ENCODE data around the gene C1orf56.

Gene C1orf56

GRCh38 chr1:151026460-151026859, 21.1 kb upstream of the C1orf56 start:
- DNase-seq (ENCODE audit: low spot score): no peak

GRCh38 chr1:151032164-151032563, 15.4 kb upstream of the C1orf56 start:
- no peak for DNase-seq (ENCODE audit: low spot score)

GRCh38 chr1:151035167-151035566, 12.4 kb upstream of the C1orf56 start:
- no peak for DNase-seq (ENCODE audit: low spot score)

- no peak for DNase-seq (ENCODE audit: low spot score)
Measured at GRCh38 chr1:151036356-151036755, 11.2 kb upstream of the C1orf56 start, which contains the start of gene BNIPL. Gene BNIPL, plus strand, starts transcription at chr1:151036586. Its CDS starts 140 bp downstream, at chr1:151036726.

GRCh38 chr1:151037032-151037431, 10.5 kb upstream of the C1orf56 start:
- no peak for DNase-seq (ENCODE audit: low spot score)

GRCh38 chr1:151039521-151039920, 8.0 kb upstream of the C1orf56 start:
- DNase-seq (ENCODE audit: low spot score): no peak

- no peak for DNase-seq (ENCODE audit: low spot score)
Measured at GRCh38 chr1:151043163-151043562, 4.4 kb upstream of the C1orf56 start.

- peak; percentile 62 for DNase-seq (ENCODE audit: low spot score)
Measured at GRCh38 chr1:151047925-151048644, 534 bp downstream of the C1orf56 start.

GRCh38 chr1:151048645-151049032, 1.1 kb downstream of the C1orf56 start:
- no peak for DNase-seq (ENCODE audit: low spot score)

GRCh38 chr1:151049458-151049857, 1.9 kb downstream of the C1orf56 start:
- no peak for DNase-seq (ENCODE audit: low spot score)

GRCh38 chr1:151050051-151050688, 2.6 kb downstream of the C1orf56 start:
- no peak for DNase-seq (ENCODE audit: low spot score)

- no peak for DNase-seq (ENCODE audit: low spot score)
Measured at GRCh38 chr1:151051356-151052009, 3.9 kb downstream of the C1orf56 start.

GRCh38 chr1:151054971-151055547, 7.5 kb downstream of the C1orf56 start:
- no peak for DNase-seq (ENCODE audit: low spot score)

- no peak for DNase-seq (ENCODE audit: low spot score)
Measured at GRCh38 chr1:151055581-151055980, 8.0 kb downstream of the C1orf56 start.

- DNase-seq (ENCODE audit: low spot score): no peak
Measured at GRCh38 chr1:151056149-151056548, 8.6 kb downstream of the C1orf56 start.

GRCh38 chr1:151058692-151059091, 11.1 kb downstream of the C1orf56 start:
- peak; percentile 49 for DNase-seq (ENCODE audit: low spot score)

- DNase-seq (ENCODE audit: low spot score): peak; percentile 81
Measured at GRCh38 chr1:151059109-151060006, 11.8 kb downstream of the C1orf56 start, which contains the start of gene CDC42SE1. Gene CDC42SE1, minus strand, starts transcription at chr1:151059622. Its CDS starts 3,892 bp downstream, at chr1:151055730.

GRCh38 chr1:151060007-151060656, 12.6 kb downstream of the C1orf56 start, which contains the start of gene MLLT11:
Gene MLLT11, plus strand, starts transcription at chr1:151060397. Its CDS starts 6,828 bp downstream, at chr1:151067225.
- peak; percentile 78 for DNase-seq (ENCODE audit: low spot score)

- no peak for DNase-seq (ENCODE audit: low spot score)
Measured at GRCh38 chr1:151060657-151061421, 13.3 kb downstream of the C1orf56 start.

- DNase-seq (ENCODE audit: low spot score): no peak
Measured at GRCh38 chr1:151061704-151062103, 14.2 kb downstream of the C1orf56 start.

All from globus pallidus (tissue), 1 donor.